ENCODE results near the gene ZNF19. TPM values are rescaled to one million over a fixed set of nuclear protein-coding genes. Genes with fewer than 3 reads are reported as not detected.

Gene ZNF19
- total and polyA plus RNA-seq, 10 donors, result 1.9 to 9.5 (median 6.3) TPM

DNA sequence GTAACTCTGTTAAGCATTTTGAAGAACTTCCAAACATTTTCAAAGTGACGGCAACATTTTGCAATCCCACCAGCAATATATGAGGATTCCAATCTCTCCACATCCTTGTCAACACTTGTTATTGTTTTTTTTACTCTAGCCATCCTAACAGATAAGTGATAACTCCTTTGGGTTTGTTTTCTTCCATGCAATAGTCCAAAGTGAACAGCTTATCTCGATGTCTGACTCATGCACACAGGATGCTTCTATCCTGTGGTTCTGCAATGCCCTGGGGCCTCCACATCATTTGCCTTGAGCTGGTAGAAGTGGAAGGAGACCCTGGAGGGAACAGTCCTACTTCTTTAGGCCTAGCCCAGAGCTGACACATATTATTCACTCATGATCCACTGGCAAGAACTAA lies 60.2 kb downstream of the ZNF19 start:
- peaks cover 0 to 11% (median 0%) of the 10 kb centered on the region in 8 donors for H3K9me3 ChIP-seq
- WGBS, 5 donors, result 73 to 95% (median 87%) methylated on average over 2 of the region's 2 CpGs
- peaks cover 3 to 73% (median 16%) of the 10 kb centered on the region in 7 donors for H3K27me3 ChIP-seq (replicated peaks in 1 of 7)
- TF ChIP-seq POLR2A (IDR thresholded peaks at IDR 0.05) (no peak), POLR2AphosphoS5 (IDR thresholded peaks at IDR 0.05) (no peak)
- TF ChIP-seq, protein P1, sequence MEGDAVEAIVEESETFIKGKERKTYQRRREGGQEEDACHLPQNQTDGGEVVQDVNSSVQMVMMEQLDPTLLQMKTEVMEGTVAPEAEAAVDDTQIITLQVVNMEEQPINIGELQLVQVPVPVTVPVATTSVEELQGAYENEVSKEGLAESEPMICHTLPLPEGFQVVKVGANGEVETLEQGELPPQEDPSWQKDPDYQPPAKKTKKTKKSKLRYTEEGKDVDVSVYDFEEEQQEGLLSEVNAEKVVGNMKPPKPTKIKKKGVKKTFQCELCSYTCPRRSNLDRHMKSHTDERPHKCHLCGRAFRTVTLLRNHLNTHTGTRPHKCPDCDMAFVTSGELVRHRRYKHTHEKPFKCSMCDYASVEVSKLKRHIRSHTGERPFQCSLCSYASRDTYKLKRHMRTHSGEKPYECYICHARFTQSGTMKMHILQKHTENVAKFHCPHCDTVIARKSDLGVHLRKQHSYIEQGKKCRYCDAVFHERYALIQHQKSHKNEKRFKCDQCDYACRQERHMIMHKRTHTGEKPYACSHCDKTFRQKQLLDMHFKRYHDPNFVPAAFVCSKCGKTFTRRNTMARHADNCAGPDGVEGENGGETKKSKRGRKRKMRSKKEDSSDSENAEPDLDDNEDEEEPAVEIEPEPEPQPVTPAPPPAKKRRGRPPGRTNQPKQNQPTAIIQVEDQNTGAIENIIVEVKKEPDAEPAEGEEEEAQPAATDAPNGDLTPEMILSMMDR (IDR thresholded peaks at IDR 0.05 in 8 of 11, conservative IDR thresholded peaks at IDR 0.05 in 3 of 11), result no peak
- H3K36me3 ChIP-seq, result no peaks in the 10 kb centered on the region
- no peak for DNase-seq
- H3K4me1 ChIP-seq, result peaks cover 0 to 15% (median 0%) of the 10 kb centered on the region in 6 donors
- H3K27ac ChIP-seq, result no peak overlapping the region
- intact Hi-C loops (cut with DNase I; ENCODE audit: low total_unique reads), result no loop called here
- no peak overlapping the region for H3K4me3 ChIP-seq

DNA sequence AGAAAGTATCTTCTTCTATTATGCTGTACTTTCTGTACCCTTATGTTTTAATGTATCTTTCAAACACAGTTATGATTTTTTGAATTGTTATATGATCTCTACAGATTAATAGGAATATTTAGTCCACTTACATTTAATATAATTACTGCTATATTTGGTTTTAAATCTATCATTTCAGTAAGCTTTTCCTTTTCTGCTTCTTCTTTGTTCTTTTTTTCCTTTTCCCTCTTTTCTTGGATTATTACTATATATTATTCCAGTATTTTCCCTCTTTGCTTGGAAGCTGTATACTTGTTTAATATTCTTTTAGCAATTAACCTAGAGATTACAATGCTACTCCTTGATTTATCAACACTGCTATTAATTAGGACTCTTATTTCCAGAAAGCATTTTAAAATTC lies 60.7 kb downstream of the ZNF19 start:
- Histone ChIP-seq H3K9me3 (peaks cover 0 to 11% (median 0%) of the 10 kb centered on the region in 8 donors), H3K27ac (no peak overlapping the region), H3K27me3 (replicated peaks in 1 of 7) (peaks cover 3 to 78% (median 16%) of the 10 kb centered on the region in 7 donors), H3K4me3 (no peak overlapping the region), H3K4me1 (peaks cover 0 to 15% (median 0%) of the 10 kb centered on the region in 6 donors), H3K36me3 (no peaks in the 10 kb centered on the region)
- TF ChIP-seq POLR2AphosphoS5 (IDR thresholded peaks at IDR 0.05) (no peak), POLR2A (IDR thresholded peaks at IDR 0.05) (no peak)
- TF ChIP-seq, protein P1 (IDR thresholded peaks at IDR 0.05 in 8 of 11, conservative IDR thresholded peaks at IDR 0.05 in 3 of 11), result no peak
- intact Hi-C loops (cut with DNase I; ENCODE audit: low total_unique reads), result no loop called here
- no peak for DNase-seq

DNA sequence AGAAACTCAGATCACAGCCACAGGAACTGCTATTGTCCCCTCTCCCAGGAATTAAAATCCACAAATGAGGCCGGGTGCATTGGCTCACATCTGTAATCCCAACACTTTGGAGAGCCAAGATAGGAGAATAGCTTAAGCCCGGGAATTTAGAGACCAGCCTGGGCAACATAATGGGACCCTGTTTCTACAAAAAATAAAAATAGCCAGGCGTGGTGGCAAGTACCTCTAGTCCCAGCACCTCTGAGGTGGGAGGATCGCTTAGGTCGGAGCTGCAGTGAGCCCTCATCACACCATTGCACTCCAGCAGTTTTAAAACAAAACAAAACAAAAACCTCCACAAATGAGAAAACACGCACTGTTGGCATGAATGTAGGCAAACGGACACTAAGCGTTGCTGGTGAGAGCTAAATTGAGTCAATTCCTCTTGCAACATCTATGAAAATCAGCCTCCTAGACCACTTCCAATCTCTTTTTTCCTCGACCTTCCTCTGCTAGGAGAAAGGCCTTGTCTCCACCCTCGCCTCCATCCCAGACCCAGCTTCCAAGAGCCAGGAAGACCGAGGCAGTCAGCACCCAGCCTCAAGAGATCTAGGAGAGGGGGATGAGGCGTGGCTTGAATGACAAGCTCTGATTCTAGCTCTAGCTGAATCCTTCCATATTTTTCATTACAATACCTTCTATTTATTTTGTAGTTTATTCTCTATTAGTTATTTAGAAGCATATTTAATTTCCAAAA lies 62.1 kb downstream of the ZNF19 start:
- peak overlapping the region in 2 of 8 donors; percentile 13 to 48 for H3K27ac ChIP-seq
- intact Hi-C loops (cut with DNase I; ENCODE audit: low total_unique reads), result no loop called here
- 65 to 70% (median 67%) methylated on average over 12 of the region's 12 CpGs for WGBS, 5 donors
- TF ChIP-seq POLR2A (IDR thresholded peaks at IDR 0.05) (no peak), POLR2AphosphoS5 (IDR thresholded peaks at IDR 0.05) (no peak)
- TF ChIP-seq, protein P1 (IDR thresholded peaks at IDR 0.05 in 8 of 11, conservative IDR thresholded peaks at IDR 0.05 in 3 of 11), result no peak
- H3K4me1 ChIP-seq, result peaks cover 0 to 15% (median 0%) of the 10 kb centered on the region in 6 donors
- H3K36me3 ChIP-seq, result no peaks in the 10 kb centered on the region
- H3K9me3 ChIP-seq, result peaks cover 0 to 11% (median 0%) of the 10 kb centered on the region in 8 donors
- DNase-seq, result peak; percentile 17
- H3K27me3 ChIP-seq (replicated peaks in 1 of 7), result peaks cover 3 to 72% (median 16%) of the 10 kb centered on the region in 7 donors
- H3K4me3 ChIP-seq, result peak overlapping the region in 1 of 8 donors; percentile 65

All from spleen (tissue), 11 donors.